Thyroid gland (tissue), 4 donors: ENCODE data around the gene YEATS4. TPM values are rescaled to one million over a fixed set of nuclear protein-coding genes. Genes with fewer than 3 reads are reported as not detected.

Experiments used
- DNase-seq, 2 donors: peaks; one replicate each; pipeline ENCODE4 v3.0.0-alpha.2; 2019
- H3K27ac ChIP-seq, 3 donors: fragments of 200-600 bp; sonication (generic); 1 replicate in 2 of 3; 2 replicates in 1 of 3; pipeline ENCODE4 v1.5.1; 2016 to 2019; ENCODE audit warnings: mild to moderate bottlenecking in 1 of 3, moderate library complexity in 1 of 3
- H3K27me3 ChIP-seq: fragments of 200-600 bp; sonication (generic); one replicate; pipeline ENCODE4 v1.5.1; 2019
- H3K36me3 ChIP-seq, 2 donors: fragments of 200-600 bp; sonication (generic); one replicate each; pipeline ENCODE4 v1.5.1; 2016 to 2019
- H3K4me1 ChIP-seq, 2 donors: fragments of 200-600 bp; sonication (generic); one replicate each; pipeline ENCODE4 v1.5.1; 2017 to 2019
- H3K4me3 ChIP-seq, 3 donors: fragments of 200-600 bp; sonication (generic); replicated peaks in 1 of 3; 1 replicate in 2 of 3; 2 replicates in 1 of 3; pipeline ENCODE4 v1.5.1; 2016; ENCODE audit warnings: mild to moderate bottlenecking in 1 of 3
- H3K9me3 ChIP-seq: fragments of 200-600 bp; sonication (generic); one replicate; pipeline ENCODE4 v1.5.1; 2017
- CTCF ChIP-seq, 6 experiments: fragments of 200-600 bp in 3 of 6; fragments of 450-650 bp in 3 of 6; sonication (generic) in 3 of 6; IDR thresholded peaks; one replicate each; pipeline ENCODE4 v1.5.1; 2016 to 2019; ENCODE audit warnings: antibody characterized with exemption in 6 of 6, mild to moderate bottlenecking in 2 of 6, inconsistent platforms in 1 of 6, moderate library complexity in 1 of 6
- POLR2A ChIP-seq, 2 donors: fragments of 450-650 bp; IDR thresholded peaks; one replicate each; pipeline ENCODE4 v1.6.1; 2017; ENCODE audit warnings: antibody characterized with exemption in 2 of 2, mild to moderate bottlenecking in 2 of 2, moderate library complexity in 1 of 2
- WGBS, 2 donors: methylation state at CpG; one replicate each; pipeline ENCODE4 v1.1.5; 2017; 5-methylcytosine and 5-hydroxymethylcytosine counted together
- intact Hi-C: fragments of 100-400 bp; cut with DNase I; formaldehyde crosslinking; loops from one replicate; pipeline ENCODE4 v1.15.1; 2023
- total RNA-seq, 4 donors: library from RNA; depleted of rRNA; stranded (reverse); fragments of >200 nt; gene quantifications; one replicate each; pipeline ENCODE4 v1.2.3, GENCODE V29; 2016

YEATS4 gene
- total RNA-seq, 4 donors from 2014 or later = 13.8 to 37.8 (median 20.9) TPM

DNA sequence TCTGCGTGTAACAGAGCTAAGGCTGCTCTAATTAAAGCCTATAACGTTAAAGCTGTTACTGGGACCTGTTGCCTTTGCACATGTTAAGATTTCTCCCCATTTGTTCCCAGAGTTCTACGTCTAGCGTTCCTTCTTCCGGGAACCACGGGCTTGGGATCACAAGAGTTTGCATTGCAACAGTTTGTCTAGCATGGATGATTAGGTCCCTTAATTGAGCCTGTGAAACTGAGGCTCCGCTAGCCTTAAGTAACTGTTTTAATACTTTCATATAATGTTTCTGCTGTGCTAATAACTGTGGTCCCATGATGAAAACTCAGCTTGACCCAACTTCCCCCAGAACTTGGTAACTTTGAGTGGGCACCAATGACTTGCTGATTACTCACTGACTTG is 28.0 kb upstream of the YEATS4 start:
- no peak overlapping the region for H3K27ac ChIP-seq
- DNase-seq = no peak
- peaks cover 0 to 8% of the 10 kb centered on the region in 2 donors for H3K4me1 ChIP-seq
- TF ChIP-seq CTCF (IDR thresholded peaks at IDR 0.05) (no peak), POLR2A (IDR thresholded peaks at IDR 0.05) (no peak)
- intact Hi-C loops = no loop called here
- H3K36me3 ChIP-seq = no peaks in the 10 kb centered on the region
- H3K9me3 ChIP-seq = no peaks in the 10 kb centered on the region
- H3K27me3 ChIP-seq = no peaks in the 10 kb centered on the region
- H3K4me3 ChIP-seq = peak overlapping the region in 2 of 3 donors; percentile 6 to 25
- WGBS, 2 donors = 19 to 22% methylated on average over 7 of the region's 7 CpGs

DNA sequence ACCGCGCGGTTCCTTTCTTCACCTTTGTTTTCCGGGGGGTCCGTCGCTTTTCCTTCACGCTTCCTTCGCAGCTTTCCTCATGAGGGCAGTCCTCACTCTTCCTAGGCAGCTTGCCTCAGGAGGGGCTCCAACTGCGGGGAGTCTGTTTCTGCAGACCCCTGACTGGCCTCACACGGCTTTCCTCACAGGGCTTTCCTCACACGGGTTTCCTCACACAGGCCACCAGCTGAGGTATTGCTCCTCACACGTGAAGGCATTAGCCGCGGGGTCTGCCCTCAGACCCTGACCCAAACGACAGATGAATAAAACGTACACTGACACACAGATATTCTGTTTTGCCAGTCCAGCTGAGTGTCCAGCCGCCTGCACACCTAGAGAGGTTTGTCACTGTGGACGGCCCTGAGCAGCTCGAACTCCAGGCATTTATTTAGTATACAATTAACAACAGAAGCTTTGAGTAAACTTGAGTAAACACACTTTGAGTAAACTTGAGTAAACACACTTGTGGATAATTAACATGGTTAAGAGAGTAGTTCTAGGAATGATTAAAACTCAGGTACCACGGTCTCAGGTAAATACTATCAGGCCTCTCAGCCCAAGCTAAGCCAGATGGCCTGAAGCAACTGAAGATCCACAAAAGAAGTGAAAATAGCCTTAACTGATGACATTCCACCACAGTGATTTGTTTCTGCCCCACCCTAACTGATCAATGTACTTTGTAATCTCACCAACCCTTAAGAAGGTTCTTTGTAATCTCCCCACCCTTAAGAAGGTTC is 27.4 kb upstream of the YEATS4 start:
- WGBS, 2 donors = 70 to 81% methylated on average over 20 of the region's 20 CpGs
- TF ChIP-seq CTCF (IDR thresholded peaks at IDR 0.05) = no peak
- no peak for TF ChIP-seq POLR2A (IDR thresholded peaks at IDR 0.05)
- Histone ChIP-seq H3K9me3 (no peaks in the 10 kb centered on the region), H3K4me1 (peaks cover 0 to 8% of the 10 kb centered on the region in 2 donors), H3K27ac (no peak overlapping the region), H3K27me3 (no peaks in the 10 kb centered on the region), H3K36me3 (no peaks in the 10 kb centered on the region), H3K4me3 (no peak overlapping the region)
- no peak for DNase-seq
- intact Hi-C loops = no loop called here

DNA sequence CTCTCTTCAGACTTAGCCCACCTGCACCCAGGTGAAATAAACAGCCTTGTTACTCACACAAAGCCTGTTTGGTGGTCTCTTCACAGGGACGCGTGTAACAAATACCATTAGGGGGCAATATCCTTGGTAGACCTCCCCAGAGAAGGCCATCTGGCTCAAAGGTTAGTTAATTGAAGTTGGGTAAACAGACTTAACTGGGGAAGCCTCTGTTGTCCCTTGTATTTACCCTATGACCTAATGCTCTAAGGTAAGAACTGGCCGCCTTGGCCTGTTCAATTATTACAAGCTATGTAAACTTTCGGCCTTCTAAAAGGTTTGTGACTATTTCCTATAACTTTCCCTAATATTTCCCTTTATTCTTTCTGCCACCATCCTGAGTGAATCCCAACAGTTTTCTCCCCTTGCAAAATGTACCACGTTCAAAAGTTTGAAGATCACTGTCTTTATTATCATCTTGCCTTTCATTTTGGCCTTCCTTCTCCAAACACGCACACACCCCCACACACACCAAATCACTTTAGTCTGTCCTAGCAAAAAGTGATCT is 26.7 kb upstream of the YEATS4 start:
- H3K27me3 ChIP-seq = no peaks in the 10 kb centered on the region
- no peak for DNase-seq
- intact Hi-C loops = no loop called here
- no peak overlapping the region for H3K4me3 ChIP-seq
- TF ChIP-seq CTCF (IDR thresholded peaks at IDR 0.05) = no peak
- no peak for TF ChIP-seq POLR2A (IDR thresholded peaks at IDR 0.05)
- 94% methylated on average over 6 of the region's 6 CpGs for WGBS, 2 donors
- no peaks in the 10 kb centered on the region for H3K36me3 ChIP-seq
- H3K4me1 ChIP-seq = peaks cover 0 to 8% of the 10 kb centered on the region in 2 donors
- no peak overlapping the region for H3K27ac ChIP-seq
- no peaks in the 10 kb centered on the region for H3K9me3 ChIP-seq

DNA sequence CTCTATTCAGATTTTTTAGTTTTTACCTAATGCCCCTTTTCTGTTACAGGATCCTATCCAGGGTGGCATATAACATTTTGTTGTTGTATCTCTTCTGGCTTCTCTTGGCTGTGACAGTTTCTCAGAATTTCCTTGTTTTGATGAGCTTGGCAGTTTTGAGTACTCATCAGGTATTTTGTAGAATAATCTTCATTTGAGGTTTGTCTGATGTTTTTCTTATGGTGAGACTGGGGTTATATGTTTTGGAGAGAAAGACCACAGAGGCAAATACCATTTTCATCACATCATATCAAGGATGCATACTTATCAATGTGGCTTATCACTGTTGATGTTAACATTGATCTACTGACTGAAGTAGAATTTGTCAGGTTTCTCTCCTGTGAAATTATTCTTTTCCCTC is 25.4 kb upstream of the YEATS4 start:
- H3K36me3 ChIP-seq = no peaks in the 10 kb centered on the region
- TF ChIP-seq CTCF (IDR thresholded peaks at IDR 0.05) = no peak
- no peak for TF ChIP-seq POLR2A (IDR thresholded peaks at IDR 0.05)
- no peaks in the 10 kb centered on the region for H3K9me3 ChIP-seq
- H3K4me1 ChIP-seq = peaks cover 0 to 8% of the 10 kb centered on the region in 2 donors
- intact Hi-C loops = no loop called here
- H3K27me3 ChIP-seq = no peaks in the 10 kb centered on the region
- no peak for DNase-seq
- H3K27ac ChIP-seq = no peak overlapping the region
- H3K4me3 ChIP-seq = no peak overlapping the region

- TF ChIP-seq POLR2A (IDR thresholded peaks at IDR 0.05) (no peak), CTCF (IDR thresholded peaks at IDR 0.05) (no peak)
- DNase-seq = no peak
- intact Hi-C loops = no loop called here
- Histone ChIP-seq H3K27me3 (no peaks in the 10 kb centered on the region), H3K27ac (no peak overlapping the region), H3K4me1 (no peaks in the 10 kb centered on the region), H3K4me3 (no peak overlapping the region), H3K9me3 (no peaks in the 10 kb centered on the region), H3K36me3 (no peaks in the 10 kb centered on the region)
- 90 to 91% methylated on average over 2 of the region's 2 CpGs for WGBS, 2 donors
Observed at GRCh38 chr12:69337311-69338090, 22.0 kb upstream of the YEATS4 start.
